Adrenal gland (tissue), 5 donors: ENCODE results near the gene SDHD.
"Not testable (repeated sequence)": the region's sequence is repeated elsewhere in the genome, so short reads cannot be mapped to it uniquely, and the experiment has no call there.

Source experiments
- POLR2A ChIP-seq, 2 donors: fragments of 450-650 bp; IDR thresholded peaks; one replicate each; pipeline ENCODE4 v1.6.1; 2017; ENCODE audit warnings: antibody characterized with exemption in 2 of 2, mild to moderate bottlenecking in 2 of 2, moderate library complexity in 1 of 2
- TF ChIP-seq, protein P1 (sequence below), 6 experiments: fragments of 450-650 bp in 4 of 6; fragments of 200-600 bp in 2 of 6; sonication (generic) in 1 of 6; IDR thresholded peaks; 1 replicate in 5 of 6; 2 replicates in 1 of 6; pipeline versions ENCODE4 v1.5.1 to v1.8.0; 2016 to 2021; ENCODE audit warnings: antibody characterized with exemption in 6 of 6, mild to moderate bottlenecking in 2 of 6, moderate library complexity in 1 of 6
- donor health status: DM: no; HTN: no; CAD: no.

GRCh38 chr11:112095302-112095701, 8.6 kb downstream of the SDHD start:
- TF ChIP-seq, protein P1, sequence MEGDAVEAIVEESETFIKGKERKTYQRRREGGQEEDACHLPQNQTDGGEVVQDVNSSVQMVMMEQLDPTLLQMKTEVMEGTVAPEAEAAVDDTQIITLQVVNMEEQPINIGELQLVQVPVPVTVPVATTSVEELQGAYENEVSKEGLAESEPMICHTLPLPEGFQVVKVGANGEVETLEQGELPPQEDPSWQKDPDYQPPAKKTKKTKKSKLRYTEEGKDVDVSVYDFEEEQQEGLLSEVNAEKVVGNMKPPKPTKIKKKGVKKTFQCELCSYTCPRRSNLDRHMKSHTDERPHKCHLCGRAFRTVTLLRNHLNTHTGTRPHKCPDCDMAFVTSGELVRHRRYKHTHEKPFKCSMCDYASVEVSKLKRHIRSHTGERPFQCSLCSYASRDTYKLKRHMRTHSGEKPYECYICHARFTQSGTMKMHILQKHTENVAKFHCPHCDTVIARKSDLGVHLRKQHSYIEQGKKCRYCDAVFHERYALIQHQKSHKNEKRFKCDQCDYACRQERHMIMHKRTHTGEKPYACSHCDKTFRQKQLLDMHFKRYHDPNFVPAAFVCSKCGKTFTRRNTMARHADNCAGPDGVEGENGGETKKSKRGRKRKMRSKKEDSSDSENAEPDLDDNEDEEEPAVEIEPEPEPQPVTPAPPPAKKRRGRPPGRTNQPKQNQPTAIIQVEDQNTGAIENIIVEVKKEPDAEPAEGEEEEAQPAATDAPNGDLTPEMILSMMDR (IDR thresholded peaks at IDR 0.05): not testable (repeated sequence)
- TF ChIP-seq POLR2A (IDR thresholded peaks at IDR 0.05): not testable (repeated sequence)
